ENCODE results near the gene SLC41A1.

- TF ChIP-seq CTCF (IDR thresholded peaks at IDR 0.05; ENCODE audit: poor library complexity) (no peak), EZH2 (IDR thresholded peaks at IDR 0.05; ENCODE audit: borderline replicate concordance) (no peak), EZH2phosphoT487 (IDR thresholded peaks at IDR 0.05; ENCODE audit: low read depth, severe bottlenecking, unreplicated experiment) (no peak)
Measured at GRCh38 chr1:205763980-205764379, 49.0 kb downstream of the SLC41A1 start.
